Cardiac muscle cell (in vitro differentiated cells and primary cell): ENCODE measurements around the gene CEP89. TPM values are rescaled to one million over a fixed set of nuclear protein-coding genes. Genes with fewer than 3 reads are reported as not detected.
"Not testable (repeated sequence)": the region's sequence is repeated elsewhere in the genome, so short reads cannot be mapped to it uniquely, and the experiment has no call there.

Experiments used
- DNase-seq, 2 donors: peaks; one replicate each; pipeline versions ENCODE4 v3.0.0 to v3.0.0-alpha.2; 2010 to 2017; ENCODE audit warnings: low read depth in 1 of 2, low spot score in 1 of 2
- H3K27ac ChIP-seq: fragments of 200-600 bp; sonication (generic); 2 replicates; pipeline ENCODE4 v1.5.1; 2016
- H3K27me3 ChIP-seq: fragments of 200-600 bp; sonication (generic); 2 replicates; pipeline ENCODE4 v1.6.0; 2016; ENCODE audit warnings: control low read depth
- H3K36me3 ChIP-seq: fragments of 200-600 bp; sonication (generic); 2 replicates; pipeline ENCODE4 v1.5.1; 2016; ENCODE audit warnings: control low read depth
- H3K4me1 ChIP-seq: fragments of 200-600 bp; sonication (generic); 2 replicates; pipeline ENCODE4 v1.8.1; 2017; ENCODE audit warnings: low read depth, mild to moderate bottlenecking, mixed run types
- H3K4me3 ChIP-seq: fragments of 200-600 bp; sonication (generic); 2 replicates; pipeline ENCODE4 v1.5.1; 2016; ENCODE audit warnings: mild to moderate bottlenecking
- H3K9me3 ChIP-seq: fragments of 200-600 bp; sonication (generic); 2 replicates; pipeline ENCODE4 v1.5.1; 2017; ENCODE audit warnings: low read depth, mild to moderate bottlenecking, control low read depth
- CTCF ChIP-seq: IDR thresholded peaks from 2 replicates; pipeline ENCODE4 v1.5.1; 2012; ENCODE audit warnings: low read depth, mild to moderate bottlenecking, low read length
- polyA plus RNA-seq: library from polyadenylated mRNA; unstranded; fragments of >200 nt; fragmentation: Nextera tagmentation; extraction: Ambion mirVana; gene quantifications from 2 replicates; pipeline ENCODE4 v1.2.1, GENCODE V29; 2016
- total RNA-seq: library from RNA; depleted of rRNA; stranded (reverse); fragments of >200 nt; gene quantifications from 2 replicates; pipeline ENCODE4 v1.2.3, GENCODE V29; 2016

Gene CEP89
- total and polyA plus RNA-seq, 2 experiments from 2014 or later, result 19.4 to 20.0 TPM

GRCh38 chr19:32945260-32945659 lies 26.5 kb downstream of the CEP89 start:
- no peak for DNase-seq
- no peak for TF ChIP-seq CTCF
- Histone ChIP-seq H3K4me1 (no peaks in the 10 kb centered on the region), H3K27me3 (no peaks in the 10 kb centered on the region), H3K4me3 (no peak overlapping the region), H3K36me3 (peaks cover 24% of the 10 kb centered on the region), H3K27ac (no peak overlapping the region), H3K9me3 (no peaks in the 10 kb centered on the region)

GRCh38 chr19:32941273-32941672 lies 30.5 kb downstream of the CEP89 start:
- H3K4me1 ChIP-seq, DNase-seq, H3K9me3 ChIP-seq, H3K27me3 ChIP-seq, H3K27ac ChIP-seq, H3K4me3 ChIP-seq: not testable (repeated sequence)
- peaks cover 11% of the 10 kb centered on the region for H3K36me3 ChIP-seq

GRCh38 chr19:32936065-32936464 lies 35.7 kb downstream of the CEP89 start:
- no peaks in the 10 kb centered on the region for H3K4me1 ChIP-seq
- H3K27me3 ChIP-seq, result no peaks in the 10 kb centered on the region
- H3K9me3 ChIP-seq, result no peaks in the 10 kb centered on the region
- no peaks in the 10 kb centered on the region for H3K36me3 ChIP-seq
- H3K27ac ChIP-seq, result no peak overlapping the region
- DNase-seq, result no peak
- no peak overlapping the region for H3K4me3 ChIP-seq
- no peak for TF ChIP-seq CTCF

GRCh38 chr19:32935629-32936028 lies 36.1 kb downstream of the CEP89 start:
- TF ChIP-seq CTCF, result no peak
- H3K4me1 ChIP-seq, result no peaks in the 10 kb centered on the region
- no peaks in the 10 kb centered on the region for H3K36me3 ChIP-seq

GRCh38 chr19:32933571-32933970 lies 38.2 kb downstream of the CEP89 start:
- no peak overlapping the region for H3K4me3 ChIP-seq
- H3K27ac ChIP-seq, result no peak overlapping the region
- no peaks in the 10 kb centered on the region for H3K27me3 ChIP-seq
- no peak for TF ChIP-seq CTCF
- no peak for DNase-seq
- no peaks in the 10 kb centered on the region for H3K4me1 ChIP-seq
- no peaks in the 10 kb centered on the region for H3K36me3 ChIP-seq
- no peaks in the 10 kb centered on the region for H3K9me3 ChIP-seq

More at GRCh38 chr19:32935629-32936028, 36.1 kb downstream of the CEP89 start:
- Histone ChIP-seq H3K27me3 (no peaks in the 10 kb centered on the region), H3K4me3 (no peak overlapping the region), H3K9me3 (no peaks in the 10 kb centered on the region), H3K27ac (no peak overlapping the region)
- DNase-seq, result no peak

GRCh38 chr19:32930567-32930966 lies 41.2 kb downstream of the CEP89 start:
- Histone ChIP-seq H3K27ac (no peak overlapping the region), H3K36me3 (peaks cover 3% of the 10 kb centered on the region), H3K4me3 (no peak overlapping the region), H3K27me3 (no peaks in the 10 kb centered on the region), H3K9me3 (no peaks in the 10 kb centered on the region), H3K4me1 (no peaks in the 10 kb centered on the region)
- no peak for TF ChIP-seq CTCF
- DNase-seq, result no peak
